IPS DF 19.7 (cell line): ENCODE measurements around the gene EDA.

Experiments
- DNase-seq: peaks from one replicate; pipeline ENCODE4 v3.0.0-alpha.2; 2013; ENCODE audit warnings: low read depth, low spot score

EDA gene

DNA sequence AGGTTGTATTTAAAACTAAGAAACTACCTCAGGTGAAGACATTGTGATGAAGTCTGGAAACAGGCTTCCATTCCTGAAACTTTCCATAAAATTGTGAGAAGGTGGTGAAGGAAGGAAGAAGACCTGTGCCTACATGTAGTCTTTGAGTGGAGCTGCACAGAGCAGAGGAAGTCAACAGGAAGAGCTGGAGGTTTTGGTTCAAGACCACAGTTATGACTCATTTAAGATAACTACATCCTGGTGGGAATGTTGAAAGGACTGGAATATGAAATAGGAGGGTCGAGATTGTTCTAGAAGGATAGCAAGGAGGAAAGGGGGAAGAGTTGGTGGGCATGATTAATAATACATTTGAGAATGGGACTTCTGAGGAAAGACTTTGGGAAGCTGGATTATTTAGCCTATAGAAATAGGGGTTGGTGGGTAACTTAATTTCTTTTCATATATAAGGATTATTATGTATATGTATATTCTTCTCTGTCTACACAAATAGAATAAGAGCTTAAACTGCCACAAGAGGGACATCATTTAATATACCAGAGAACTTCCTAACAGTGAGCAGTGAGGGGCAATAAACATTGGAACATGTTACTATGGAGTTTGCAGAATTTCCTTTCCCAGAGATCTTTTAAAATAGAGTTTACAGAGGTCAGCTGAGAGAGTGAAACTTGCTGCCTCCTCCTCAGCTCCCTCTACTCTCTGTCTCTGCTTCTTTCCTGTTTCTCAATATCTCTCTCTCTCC lies 410.4 kb downstream of the EDA start:
- no peak for DNase-seq

DNA sequence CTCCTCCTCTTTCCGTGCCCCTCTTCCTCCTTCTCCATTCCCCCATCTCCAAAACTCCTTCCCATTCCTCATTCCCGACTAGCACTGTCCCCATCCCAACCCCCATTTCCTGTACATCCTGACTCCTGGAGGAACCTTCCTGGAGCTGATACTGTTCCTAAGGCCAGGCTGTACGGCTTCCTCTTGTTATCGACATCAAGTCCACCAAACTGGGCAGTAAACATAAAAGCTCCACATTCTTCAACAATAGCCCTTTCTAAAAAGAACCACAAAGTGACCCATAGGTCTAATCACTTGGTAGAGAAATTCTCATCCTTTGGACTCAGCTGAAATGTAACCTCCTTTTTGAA lies 410.9 kb downstream of the EDA start:
- DNase-seq = no peak

DNA sequence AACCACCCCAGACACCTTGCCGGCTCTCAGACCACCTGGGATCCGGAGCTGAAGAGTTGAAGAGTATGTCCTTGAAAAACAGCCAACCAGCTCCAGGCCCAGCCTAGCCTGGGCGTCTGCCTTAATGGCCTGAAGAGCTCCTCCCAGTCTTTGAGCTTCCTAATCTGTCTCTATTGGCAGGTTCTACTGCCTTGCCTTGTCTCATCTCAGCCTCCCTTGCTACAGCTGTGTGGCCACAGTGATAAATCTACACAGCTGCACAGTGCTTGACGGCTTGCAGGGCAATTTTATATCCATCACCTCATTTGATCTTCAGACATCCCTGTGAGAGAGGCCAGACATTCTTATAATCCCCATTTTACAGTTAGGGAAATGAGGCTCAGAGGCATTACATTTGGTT lies 413.9 kb downstream of the EDA start:
- no peak for DNase-seq

DNA sequence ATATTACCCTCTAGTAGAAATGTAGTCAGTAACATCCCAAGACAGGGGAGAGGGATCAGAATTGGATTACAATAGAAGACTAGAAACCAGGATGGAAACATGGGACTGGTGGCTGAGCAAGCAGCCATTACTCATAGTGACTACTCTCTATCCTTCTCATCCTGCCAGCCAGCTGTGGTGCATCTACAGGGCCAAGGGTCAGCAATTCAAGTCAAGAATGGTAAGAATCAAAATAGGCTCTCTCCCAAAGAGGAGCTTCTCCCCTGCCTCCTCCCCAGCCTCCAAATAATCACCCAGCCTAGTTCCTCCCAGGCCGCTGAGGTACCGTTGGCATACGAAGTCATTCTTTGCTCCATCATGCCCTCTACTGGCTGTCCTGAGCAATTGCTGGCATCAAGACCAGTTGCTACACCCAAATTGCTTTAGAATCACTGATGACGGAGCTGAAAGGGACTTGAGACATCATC lies 414.4 kb downstream of the EDA start:
- no peak for DNase-seq

DNA sequence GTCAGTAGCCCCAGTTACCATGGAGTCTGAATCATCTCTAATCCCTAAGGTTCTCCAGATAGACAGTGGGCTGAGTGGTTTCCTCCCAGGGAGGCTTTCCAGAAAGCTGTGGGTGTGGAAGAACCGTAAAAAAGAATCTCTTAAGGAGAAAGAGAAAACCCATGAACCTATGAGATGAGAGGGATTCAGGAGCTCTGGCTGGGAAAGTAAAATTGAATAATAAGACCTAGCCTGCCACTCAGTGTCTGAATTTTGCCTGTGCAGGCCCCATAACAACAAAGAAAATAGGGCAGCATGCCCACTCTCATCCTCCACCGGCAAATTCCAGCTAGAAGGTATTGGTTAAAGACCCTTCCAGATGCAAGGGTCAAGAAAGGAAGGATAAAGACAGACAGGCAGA lies 416.9 kb downstream of the EDA start:
- DNase-seq = no peak

DNA sequence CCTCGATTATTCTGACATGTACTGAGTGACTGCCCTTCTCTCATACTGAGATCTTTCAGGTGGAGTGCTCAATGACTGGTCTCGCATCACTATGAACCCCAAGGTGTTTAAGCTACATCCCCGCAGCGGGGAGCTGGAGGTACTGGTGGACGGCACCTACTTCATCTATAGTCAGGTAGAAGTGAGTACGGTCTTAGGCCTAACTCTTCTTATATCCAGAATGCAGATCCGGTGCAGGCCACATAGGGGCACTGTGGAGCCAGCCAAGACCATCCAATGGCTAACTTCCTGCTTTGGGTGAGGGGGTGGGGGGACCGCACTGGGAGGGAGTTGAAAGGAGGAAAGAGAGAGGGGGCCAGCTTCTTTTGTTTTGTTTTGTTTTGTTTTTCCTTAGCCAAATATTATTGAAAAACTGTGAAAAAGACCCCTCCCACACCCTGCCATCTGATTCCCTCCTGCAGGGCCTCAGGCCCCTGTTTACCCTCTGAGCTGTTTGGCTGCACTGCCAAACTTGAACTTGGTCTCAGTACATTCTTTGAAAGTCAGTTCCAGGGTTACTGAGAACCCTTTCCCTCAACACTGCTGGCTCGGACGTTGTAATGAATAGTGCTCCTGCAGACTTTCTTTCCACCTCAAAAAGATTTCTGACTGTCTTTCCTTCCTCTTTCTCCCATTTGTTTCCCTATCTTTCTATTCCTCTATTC lies 417.6 kb downstream of the EDA start:
- DNase-seq = no peak

DNA sequence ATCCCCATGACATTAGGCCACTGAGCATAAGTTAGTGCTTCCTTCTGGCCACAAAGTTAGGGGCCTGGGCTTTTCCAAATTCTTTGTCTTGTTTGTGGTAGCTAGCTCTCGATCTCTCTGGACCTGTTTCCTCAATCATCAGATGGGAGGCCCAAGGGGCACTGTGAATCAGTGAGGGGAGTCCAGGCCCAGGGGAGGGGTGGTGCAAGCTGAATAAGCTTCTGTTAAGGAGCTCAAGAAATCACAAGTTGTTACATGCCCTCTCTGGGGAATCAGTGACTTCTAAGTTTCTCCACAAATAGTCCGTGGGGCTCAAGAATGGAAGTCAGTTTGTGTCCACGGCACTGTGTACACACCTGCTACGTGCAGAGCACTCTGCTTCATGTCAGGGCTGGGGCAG lies 418.7 kb downstream of the EDA start:
- DNase-seq = no peak

DNA sequence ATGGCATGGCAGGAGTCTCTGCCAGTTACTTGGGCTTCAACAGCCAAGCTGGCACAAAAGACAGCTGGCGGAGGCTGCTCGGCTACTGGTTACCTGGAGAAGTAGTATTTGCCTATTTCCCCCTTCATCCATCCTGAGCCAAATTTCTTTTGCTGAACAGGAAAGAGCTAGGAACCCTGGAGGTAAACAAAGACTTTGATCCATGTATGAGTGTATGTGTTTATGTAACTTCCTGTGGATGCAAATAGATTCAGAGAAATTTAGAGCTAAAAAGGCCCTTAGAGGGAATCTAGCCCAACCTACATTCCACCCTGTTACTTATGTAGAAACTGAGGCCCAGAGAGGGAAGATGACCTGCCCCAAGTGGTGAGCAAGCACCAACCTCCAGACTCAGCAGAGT lies 422.6 kb downstream of the EDA start:
- DNase-seq = no peak

DNA sequence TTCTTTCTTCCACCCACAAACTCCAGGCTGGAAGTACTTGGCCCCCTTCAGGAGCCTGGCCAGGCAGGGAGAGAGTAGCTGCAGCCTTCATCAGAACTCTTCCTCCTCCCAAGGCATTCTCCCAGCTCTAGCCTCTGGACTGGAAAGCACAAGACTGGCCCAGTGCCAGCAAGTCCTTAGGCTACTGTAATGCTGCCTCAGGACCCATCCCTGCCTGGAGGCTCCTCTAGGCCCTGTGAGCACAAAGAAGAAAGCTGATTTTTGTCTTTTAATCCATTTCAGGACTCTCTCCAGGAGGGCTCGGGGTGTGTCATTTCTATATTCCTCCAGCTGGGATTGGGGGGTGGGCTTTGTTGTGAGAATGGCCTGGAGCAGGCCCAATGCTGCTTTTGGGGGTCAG lies 423.0 kb downstream of the EDA start:
- DNase-seq = no peak

DNA sequence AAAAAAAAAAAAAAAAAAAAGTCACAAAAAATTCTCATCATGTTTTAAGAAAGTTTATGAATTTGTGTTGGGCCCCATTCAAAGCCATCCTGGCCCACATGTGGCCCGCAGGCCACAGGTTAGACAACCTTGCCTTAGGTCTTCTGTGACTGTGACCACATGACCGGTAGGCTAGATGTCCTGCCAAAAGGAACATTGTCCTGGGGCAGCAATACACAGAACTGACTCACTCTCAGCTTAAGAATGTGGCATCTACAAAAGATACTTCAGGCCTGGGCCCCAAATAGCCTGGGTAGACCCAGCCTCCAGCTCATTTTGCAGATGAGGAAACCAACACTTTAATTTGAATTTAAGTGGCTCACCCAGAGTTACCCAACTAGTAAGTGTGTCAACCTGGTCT lies 423.8 kb downstream of the EDA start:
- no peak for DNase-seq

DNA sequence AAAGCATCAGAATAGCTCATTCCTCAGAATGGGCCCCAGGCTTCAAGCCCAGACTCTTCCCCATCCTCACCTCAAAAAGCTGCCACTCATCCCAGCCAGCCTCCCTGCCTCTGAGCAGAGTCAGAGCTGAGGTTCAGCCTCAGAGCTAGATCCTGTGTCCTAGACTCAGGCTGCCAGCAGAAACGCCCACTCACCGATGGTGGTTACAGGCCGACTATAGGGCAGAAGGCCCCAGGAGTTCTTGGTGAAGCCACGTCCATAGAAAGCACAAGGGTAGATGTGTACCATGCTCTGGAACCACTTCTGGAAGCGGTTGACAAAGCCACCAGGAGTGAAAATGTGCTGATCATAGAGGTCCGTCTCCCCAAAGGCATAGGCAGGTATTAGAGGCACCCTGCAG lies 426.1 kb downstream of the EDA start:
- no peak for DNase-seq

DNA sequence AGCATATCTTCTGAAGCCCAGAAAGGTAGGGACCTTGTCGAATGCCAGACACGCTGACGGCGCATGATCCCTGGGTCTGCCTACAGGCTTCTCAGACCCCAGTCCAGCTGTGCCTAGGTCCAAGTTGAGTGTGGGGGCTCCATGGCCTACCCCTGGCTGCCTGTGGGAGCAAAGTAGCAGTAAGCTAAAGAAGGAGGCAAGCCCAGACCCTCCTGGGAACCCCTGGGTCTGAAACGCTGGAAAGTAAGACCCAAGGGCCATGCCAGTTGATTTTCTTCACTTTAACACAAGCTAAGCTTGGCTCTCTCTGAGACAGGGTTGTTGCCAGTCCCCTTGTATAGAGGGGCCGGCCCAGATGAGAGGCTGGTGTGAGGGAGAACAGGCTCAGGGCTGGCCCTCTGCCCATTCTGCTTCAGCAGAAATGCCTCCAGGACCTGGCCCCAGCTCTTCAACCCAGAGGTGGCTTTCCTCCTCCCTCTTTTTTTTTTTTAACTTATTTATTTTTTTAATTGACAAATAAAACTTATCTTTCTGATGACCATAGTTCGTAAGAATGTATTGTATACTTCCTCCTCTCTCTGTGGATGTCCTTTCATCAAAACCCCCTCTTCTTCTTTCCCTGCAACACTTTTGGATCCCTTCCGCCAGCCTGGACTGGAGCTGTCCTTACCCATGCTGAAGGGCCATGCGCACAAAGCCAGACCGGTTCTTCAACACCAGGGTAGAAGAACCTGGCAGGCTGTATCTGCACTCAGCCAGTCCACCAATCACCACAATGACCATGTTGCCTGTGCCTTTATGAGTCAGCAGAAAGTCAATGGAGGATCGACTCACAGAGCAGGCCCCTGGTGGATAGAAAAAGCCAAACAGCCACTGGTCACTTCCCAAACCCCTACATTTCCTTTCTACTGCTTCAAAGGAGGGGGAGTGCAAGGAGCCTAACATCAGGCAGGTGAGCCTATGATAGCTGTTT lies 426.8 kb downstream of the EDA start:
- no peak for DNase-seq

DNA sequence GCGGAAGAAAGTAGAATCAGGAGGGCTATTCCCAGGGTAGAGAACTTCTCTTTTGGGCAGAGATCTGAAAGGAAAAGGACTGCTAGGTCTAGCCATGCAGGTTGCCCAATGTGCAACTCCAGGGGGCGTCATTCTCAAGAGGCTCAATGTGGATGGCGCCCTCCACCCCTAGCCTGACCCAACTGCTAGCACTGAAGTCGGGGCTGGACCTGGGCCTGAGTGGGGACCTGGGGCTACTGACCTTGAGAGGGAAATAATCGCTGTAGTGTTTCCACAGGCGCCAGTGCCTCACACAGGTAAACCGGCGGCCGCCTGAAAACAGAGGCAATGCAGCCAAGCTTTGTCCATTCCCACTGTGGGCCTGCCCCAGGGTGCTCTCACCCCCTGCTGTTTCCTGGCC lies 427.8 kb downstream of the EDA start:
- DNase-seq = no peak

DNA sequence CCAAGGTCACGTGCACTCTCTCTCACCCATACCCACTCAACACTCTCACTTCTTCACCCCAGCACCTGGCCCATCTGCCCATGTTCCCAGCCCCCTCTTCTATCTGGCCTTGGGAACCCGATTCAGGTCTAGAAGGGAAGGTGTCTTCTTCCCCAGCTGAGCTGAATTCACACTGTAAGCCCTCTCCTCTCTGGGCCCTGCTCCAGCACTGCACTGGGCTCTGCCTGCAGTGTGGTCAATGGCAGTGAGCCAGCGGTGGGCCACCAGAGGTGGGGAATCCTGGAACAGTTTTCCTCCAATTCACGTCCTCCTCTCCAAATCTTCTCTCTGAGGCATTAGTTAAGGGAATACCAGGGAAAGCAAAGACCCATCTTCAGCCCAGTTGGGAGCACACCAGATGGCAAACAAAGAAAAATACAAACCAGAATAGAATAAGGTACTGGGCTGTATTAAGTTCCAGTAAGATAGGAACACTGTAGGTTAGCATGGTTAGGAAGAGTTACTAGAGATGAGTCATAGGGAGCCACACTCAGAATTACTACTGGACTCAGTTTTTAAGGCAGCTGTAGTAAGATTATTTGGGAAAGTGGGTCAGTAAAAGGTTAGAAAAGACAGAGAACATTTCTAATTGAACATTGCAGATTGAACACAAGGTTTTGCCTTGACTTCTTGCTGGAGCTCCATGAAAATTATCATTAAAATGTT lies 428.8 kb downstream of the EDA start:
- DNase-seq = no peak

DNA sequence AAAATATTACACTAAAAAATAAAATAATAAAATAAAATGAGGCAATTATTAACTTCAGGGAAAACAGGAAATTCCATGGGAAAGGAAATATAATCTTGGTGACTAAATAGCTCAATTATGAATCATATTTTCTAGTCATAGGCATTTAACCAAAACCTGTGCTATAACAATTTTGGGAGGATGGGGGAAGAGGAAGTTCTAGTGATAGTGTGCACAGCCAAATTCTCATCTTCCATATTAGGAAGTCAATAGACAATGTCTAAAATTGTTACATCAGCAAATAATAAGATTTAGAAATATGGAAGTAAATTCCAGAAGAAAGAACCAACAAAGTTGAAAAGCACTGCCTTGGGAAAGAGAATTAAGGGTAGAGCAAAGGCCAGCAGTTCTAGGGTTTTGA lies 431.1 kb downstream of the EDA start:
- DNase-seq = no peak

DNA sequence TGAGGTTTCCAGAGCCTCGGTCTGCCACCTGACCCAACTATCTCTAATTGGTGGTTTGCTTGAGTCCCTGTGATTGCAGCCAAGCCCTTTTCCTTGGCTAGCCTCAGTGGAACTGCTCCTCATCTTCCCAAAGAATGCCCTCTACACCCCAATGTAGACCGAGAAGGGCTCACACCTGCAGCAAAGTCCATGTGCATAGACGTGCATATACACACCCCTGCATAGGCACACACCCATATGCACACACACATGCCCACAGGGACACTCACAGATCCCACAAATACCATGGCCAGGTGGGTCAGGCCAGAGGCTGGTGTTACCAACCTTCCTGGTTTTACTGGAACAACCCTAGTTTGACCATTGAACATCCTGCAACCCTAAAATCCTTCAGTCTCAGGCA lies 433.5 kb downstream of the EDA start:
- DNase-seq = no peak

DNA sequence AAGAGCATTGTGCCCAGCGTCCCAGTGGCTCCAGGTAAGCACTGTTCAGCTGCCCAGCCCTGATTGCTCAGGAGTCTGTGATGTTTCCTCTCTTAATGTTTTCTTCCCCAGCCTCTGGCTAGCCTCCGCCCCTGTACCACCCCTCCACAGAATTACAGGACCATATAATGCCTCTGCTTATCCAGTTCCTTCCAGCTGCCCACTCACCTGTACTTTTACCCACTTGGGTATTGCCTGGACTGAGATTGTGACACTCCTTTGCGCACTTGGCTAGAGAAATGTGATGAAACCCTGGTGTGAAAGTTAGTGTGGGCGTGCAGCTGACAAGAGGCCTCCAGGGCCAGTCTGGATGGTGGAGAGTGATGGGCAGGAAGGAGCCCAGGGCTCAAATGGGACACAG lies 434.0 kb downstream of the EDA start, which contains the start of gene AWAT2:
Gene AWAT2, minus strand, starts transcription at position 14 of the 400 bp plus-strand sequence. Its CDS starts 6 bp downstream, at position 8.
- no peak for DNase-seq

DNA sequence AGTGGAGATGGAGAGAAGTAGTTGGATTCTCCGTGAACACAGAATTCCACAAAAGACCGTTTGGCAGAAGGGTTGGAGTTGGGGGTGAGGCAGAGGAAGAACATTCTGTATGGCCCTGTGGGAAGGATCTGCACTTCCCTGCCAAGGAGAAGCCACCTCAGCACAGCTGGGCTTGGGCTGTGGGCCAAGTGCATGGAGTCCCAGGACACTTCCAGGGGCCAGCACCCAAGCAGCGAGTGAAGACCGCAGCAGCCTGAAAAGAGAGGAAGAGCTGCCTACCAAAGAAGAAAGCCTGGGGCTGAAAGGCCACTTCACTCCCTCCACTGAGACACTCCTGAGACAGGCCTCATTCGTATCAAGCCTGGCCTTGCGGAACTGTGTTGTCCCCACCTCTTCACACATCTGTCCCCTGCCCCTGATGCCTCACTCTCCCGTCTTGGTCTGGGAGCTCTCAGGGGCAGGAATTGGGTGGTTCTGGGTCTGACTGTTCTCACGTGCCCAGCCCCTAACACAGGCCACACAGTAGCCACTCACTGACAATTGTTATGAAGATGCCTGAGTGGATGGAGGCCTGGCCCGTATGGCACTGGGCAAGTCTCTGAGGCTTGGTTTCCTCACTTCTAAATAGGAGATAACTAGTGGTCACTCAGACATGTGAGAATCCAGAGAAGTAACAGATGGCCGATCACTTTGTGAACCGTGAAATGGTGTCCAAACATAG lies 437.1 kb downstream of the EDA start:
- DNase-seq = no peak

DNA sequence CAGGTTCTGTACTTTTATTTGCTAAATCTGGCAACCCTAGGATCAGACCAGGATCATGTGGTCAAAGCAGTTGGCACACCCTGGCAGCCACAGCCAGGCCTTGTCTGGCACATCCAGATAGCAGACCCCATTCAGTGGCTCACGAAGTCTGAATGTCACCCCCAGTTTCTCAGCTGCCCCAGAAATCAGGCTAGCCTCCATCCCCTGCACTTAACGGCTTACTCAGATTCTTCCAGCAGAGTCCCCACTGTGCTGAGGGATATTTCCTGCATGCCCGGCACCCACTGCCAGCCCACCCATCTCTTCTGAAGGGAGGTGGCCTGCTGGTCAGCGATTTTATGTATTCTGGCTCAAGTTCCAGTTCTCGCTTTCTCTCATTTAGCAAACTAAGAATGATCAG lies 438.5 kb downstream of the EDA start:
- DNase-seq = no peak

DNA sequence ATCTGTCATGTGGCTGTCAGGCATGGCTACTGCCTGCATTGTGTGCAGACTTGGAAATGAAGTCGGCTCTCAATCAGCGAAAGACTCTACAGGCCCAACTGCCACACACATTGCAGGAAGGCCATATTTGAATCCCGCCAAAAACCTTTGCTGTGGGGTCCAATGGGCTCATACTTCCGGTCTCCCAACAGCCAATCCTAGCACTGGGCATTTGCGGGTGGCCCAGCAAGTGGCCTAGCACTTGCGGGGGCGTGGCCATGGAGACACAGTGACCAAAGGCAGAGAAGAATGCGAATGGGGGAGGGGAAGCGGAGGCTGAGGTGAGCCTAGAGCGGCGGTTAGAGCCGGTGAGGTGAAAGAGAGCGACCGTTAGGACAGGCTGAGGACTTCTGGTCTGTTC lies 446.2 kb downstream of the EDA start, which contains the start of gene OTUD6A:
Gene OTUD6A, plus strand, starts transcription at position 382 of the 400 bp plus-strand sequence. CDS start 68 bp downstream, outside the sequence.
- no peak for DNase-seq
